CD14-positive monocyte (primary cell): ENCODE measurements around the gene KRT26. TPM values are rescaled to one million over a fixed set of nuclear protein-coding genes. Genes with fewer than 3 reads are reported as not detected.

Source experiments
- DNase-seq, 3 donors: peaks; one replicate each; pipeline ENCODE4 v3.0.0-alpha.2; 2011 to 2022
- H2AFZ ChIP-seq: 2 replicates; pipeline ENCODE4 v1.6.0; 2012; ENCODE audit warnings: mild to moderate bottlenecking, low read depth, low read length, inconsistent platforms; ENCODE audit not compliant: insufficient read depth, poor library complexity, severe bottlenecking
- H3K27ac ChIP-seq, 2 donors: 1 replicate in 1 of 2; 2 replicates in 1 of 2; pipeline ENCODE4 v1.5.1; 2012 to 2013; ENCODE audit warnings: low read length in 2 of 2, control low read depth in 1 of 2, inconsistent platforms in 1 of 2, low read depth in 1 of 2, mild to moderate bottlenecking in 1 of 2
- H3K27me3 ChIP-seq, 2 donors: one replicate each; pipeline versions ENCODE4 v1.6.0 to v1.6.1; 2011 to 2013; ENCODE audit warnings: low read length in 2 of 2; ENCODE audit not compliant: control insufficient read depth in 2 of 2, insufficient read depth in 2 of 2
- H3K36me3 ChIP-seq, 2 donors: replicated peaks in 1 of 2; 1 replicate in 1 of 2; 2 replicates in 1 of 2; pipeline versions ENCODE4 v1.5.1 to v1.6.1; 2012 to 2013; ENCODE audit warnings: low read length in 2 of 2, control low read depth in 1 of 2, inconsistent platforms in 1 of 2, mild to moderate bottlenecking in 1 of 2; ENCODE audit not compliant: insufficient read depth in 2 of 2, control insufficient read depth in 1 of 2
- H3K4me1 ChIP-seq, 2 donors: 1 replicate in 1 of 2; 2 replicates in 1 of 2; pipeline versions ENCODE4 v1.5.1 to v1.6.1; 2012 to 2013; ENCODE audit warnings: low read length in 2 of 2, control low read depth in 1 of 2, inconsistent platforms in 1 of 2, mild to moderate bottlenecking in 1 of 2, moderate library complexity in 1 of 2; ENCODE audit not compliant: insufficient read depth in 2 of 2, control insufficient read depth in 1 of 2
- H3K4me2 ChIP-seq: replicated peaks from 2 replicates; pipeline ENCODE3; 2012; ENCODE audit warnings: low read length, moderate library complexity, mild to moderate bottlenecking; ENCODE audit not compliant: poor library complexity, severe bottlenecking; ENCODE audit errors: extremely low read depth
- H3K4me3 ChIP-seq, 3 experiments: fragments of 200-600 bp in 1 of 3; sonication (generic) in 1 of 3; replicated peaks in 1 of 3; 1 replicate in 2 of 3; 2 replicates in 1 of 3; pipeline ENCODE4 v1.5.1; 2011 to 2013; ENCODE audit warnings: low read length in 3 of 3, mild to moderate bottlenecking in 3 of 3, control low read depth in 2 of 3, low read depth in 2 of 3, inconsistent platforms in 1 of 3, moderate library complexity in 1 of 3
- H3K79me2 ChIP-seq: 2 replicates; pipeline ENCODE4 v1.6.0; 2012; ENCODE audit warnings: mild to moderate bottlenecking, control low read depth, inconsistent platforms, low read length, moderate library complexity; ENCODE audit not compliant: insufficient read depth
- H3K9ac ChIP-seq: 2 replicates; pipeline ENCODE4 v1.6.0; 2017; ENCODE audit warnings: low read length, mild to moderate bottlenecking; ENCODE audit not compliant: insufficient read depth, poor library complexity, severe bottlenecking
- H3K9me3 ChIP-seq, 2 donors: replicated peaks in 1 of 2; 1 replicate in 1 of 2; 2 replicates in 1 of 2; pipeline versions ENCODE4 v1.5.1 to v1.6.1; 2012 to 2013; ENCODE audit warnings: low read length in 2 of 2, control low read depth in 1 of 2; ENCODE audit not compliant: control insufficient read depth in 1 of 2, insufficient read depth in 1 of 2
- H4K20me1 ChIP-seq: 2 replicates; pipeline ENCODE4 v1.6.0; 2012; ENCODE audit warnings: mild to moderate bottlenecking, low read length, control low read depth, moderate library complexity; ENCODE audit not compliant: insufficient read depth
- H3K27ac Mint-ChIP-seq, 7 donors: one replicate each; pipeline ENCODE4 v1.8.0; 2020; ENCODE audit warnings: mild to moderate bottlenecking in 7 of 7, mixed read lengths in 7 of 7, moderate library complexity in 6 of 7, inconsistent platforms in 2 of 7
- H3K27me3 Mint-ChIP-seq, 3 donors: one replicate each; pipeline ENCODE4 v1.8.0; 2021 to 2022; ENCODE audit warnings: low read depth in 3 of 3, mild to moderate bottlenecking in 3 of 3, mixed read lengths in 3 of 3, moderate library complexity in 3 of 3, inconsistent platforms in 1 of 3
- H3K36me3 Mint-ChIP-seq, 2 donors: one replicate each; pipeline ENCODE4 v1.8.0; 2020; ENCODE audit warnings: mixed read lengths in 2 of 2, inconsistent platforms in 1 of 2, mild to moderate bottlenecking in 1 of 2
- H3K4me1 Mint-ChIP-seq: one replicate; pipeline ENCODE4 v1.8.0; 2020; ENCODE audit warnings: mild to moderate bottlenecking, mixed read lengths
- H3K4me3 Mint-ChIP-seq, 2 donors: one replicate each; pipeline ENCODE4 v1.8.0; 2020; ENCODE audit warnings: mild to moderate bottlenecking in 2 of 2, mixed read lengths in 2 of 2, moderate library complexity in 1 of 2
- H3K9me3 Mint-ChIP-seq, 7 donors: one replicate each; pipeline ENCODE4 v1.8.0; 2020 to 2022; ENCODE audit warnings: mixed read lengths in 7 of 7, mild to moderate bottlenecking in 6 of 7, moderate library complexity in 6 of 7, inconsistent platforms in 2 of 7
- CTCF ChIP-seq: fragments of 200-600 bp; IDR thresholded peaks from one replicate; pipeline ENCODE4 v1.8.0; 2022; ENCODE audit warnings: antibody characterized with exemption, mild to moderate bottlenecking
- WGBS: methylation state at CpG from one replicate; pipeline ENCODE4 v1.1.5; 2013; ENCODE audit warnings: missing lambda C conversion rate; ENCODE audit not compliant: insufficient coverage; 5-methylcytosine and 5-hydroxymethylcytosine counted together
- intact Hi-C, 2 donors: fragments of 100-400 bp; cut with micrococcal nuclease; formaldehyde crosslinking; loops; one replicate each; pipeline versions ENCODE4 v1.15.0 to v1.15.1; 2023
- polyA plus RNA-seq, 3 donors: library from polyadenylated mRNA; depleted of rRNA in 1 of 3; unstranded in 2 of 3; stranded (reverse) in 1 of 3; fragments of 300-500 nt in 2 of 3; fragments of >200 nt in 1 of 3; fragmentation: Illumina TruSeq in 2 of 3; gene quantifications; 1 replicate in 2 of 3; 2 replicates in 1 of 3; pipeline ENCODE4 v1.2.3, GENCODE V29; 2012 to 2021

The KRT26 gene
- polyA plus RNA-seq, 3 donors: not detected

GRCh38 chr17:40795019-40795667, 23.1 kb upstream of the KRT26 start:
- H3K9me3 ChIP-seq: no peaks in the 10 kb centered on the region
- Mint-ChIP-seq H3K9me3 (no peaks in the 10 kb centered on the region), H3K27ac (peak overlapping the region in 1 of 7 donors; percentile 51), H3K4me1 (no peaks in the 10 kb centered on the region), H3K27me3 (peaks cover 19 to 28% (median 28%) of the 10 kb centered on the region in 3 donors), H3K4me3 (no peak overlapping the region), H3K36me3 (no peaks in the 10 kb centered on the region)
- no peaks in the 10 kb centered on the region for H3K4me1 ChIP-seq
- 87% methylated on average over 6 of the region's 10 CpGs for WGBS
- H3K27me3 ChIP-seq: peaks cover 11 to 35% of the 10 kb centered on the region in 2 donors
- H3K79me2 ChIP-seq: no peaks in the 10 kb centered on the region
- H3K4me2 ChIP-seq: no peak overlapping the region
- H3K9ac ChIP-seq: no peak overlapping the region
- DNase-seq: no peak
- no peak overlapping the region for H3K27ac ChIP-seq
- H2AFZ ChIP-seq: no peak overlapping the region
- H3K36me3 ChIP-seq: no peaks in the 10 kb centered on the region
- no peak for TF ChIP-seq CTCF
- intact Hi-C loops: no loop called here
- no peaks in the 10 kb centered on the region for H4K20me1 ChIP-seq
- H3K4me3 ChIP-seq: no peak overlapping the region

- no peak overlapping the region for H3K4me2 ChIP-seq
- no peaks in the 10 kb centered on the region for H3K79me2 ChIP-seq
- no peak overlapping the region for H3K4me3 ChIP-seq
- H3K27ac ChIP-seq: no peak overlapping the region
- H3K27me3 ChIP-seq: peaks cover 7 to 30% of the 10 kb centered on the region in 2 donors
- no peak overlapping the region for H2AFZ ChIP-seq
- peaks cover 21 to 30% (median 25%) of the 10 kb centered on the region in 3 donors for H3K27me3 Mint-ChIP-seq
- H4K20me1 ChIP-seq: no peaks in the 10 kb centered on the region
- no peak overlapping the region for H3K27ac Mint-ChIP-seq
- TF ChIP-seq CTCF: no peak
- H3K36me3 ChIP-seq: no peaks in the 10 kb centered on the region
- intact Hi-C loops: no loop called here
- H3K9me3 ChIP-seq: no peaks in the 10 kb centered on the region
- H3K4me3 Mint-ChIP-seq: no peak overlapping the region
- no peaks in the 10 kb centered on the region for H3K36me3 Mint-ChIP-seq
- H3K4me1 ChIP-seq: no peaks in the 10 kb centered on the region
- DNase-seq: peak in 1 of 3 donors; percentile 3
- H3K9ac ChIP-seq: no peak overlapping the region
- no peaks in the 10 kb centered on the region for H3K4me1 Mint-ChIP-seq
- no peaks in the 10 kb centered on the region for H3K9me3 Mint-ChIP-seq
- WGBS: no CpG with 5 or more reads among the region's 2 CpGs
Measured at GRCh38 chr17:40794466-40794865, 22.5 kb upstream of the KRT26 start.
